Uterus (tissue), 4 donors: ENCODE measurements around the gene NT5M. TPM values are rescaled to one million over a fixed set of nuclear protein-coding genes. Genes with fewer than 3 reads are reported as not detected.

Experiments
- DNase-seq, 2 donors: peaks; one replicate each; pipeline ENCODE4 v3.0.0-alpha.2; 2019 to 2020
- H3K27ac ChIP-seq, 2 donors: fragments of 200-600 bp; sonication (generic); 1 replicate in 1 of 2; 2 replicates in 1 of 2; pipeline ENCODE4 v1.5.1; 2016 to 2018
- H3K27me3 ChIP-seq, 2 donors: fragments of 200-600 bp; sonication (generic); one replicate each; pipeline ENCODE4 v1.5.1; 2018 to 2019; ENCODE audit warnings: control low read depth in 1 of 2
- H3K36me3 ChIP-seq, 2 donors: fragments of 200-600 bp; sonication (generic); one replicate each; pipeline ENCODE4 v1.5.1; 2019; ENCODE audit warnings: control low read depth in 1 of 2
- H3K4me1 ChIP-seq, 2 donors: fragments of 200-600 bp; sonication (generic); one replicate each; pipeline ENCODE4 v1.5.1; 2018 to 2019; ENCODE audit warnings: control low read depth in 1 of 2
- H3K4me3 ChIP-seq, 2 donors: fragments of 200-600 bp; sonication (generic); 1 replicate in 1 of 2; 2 replicates in 1 of 2; pipeline ENCODE4 v1.5.1; 2018 to 2019; ENCODE audit warnings: mild to moderate bottlenecking in 1 of 2
- H3K9me3 ChIP-seq, 2 donors: fragments of 200-600 bp; sonication (generic); one replicate each; pipeline ENCODE4 v1.5.1; 2019; ENCODE audit warnings: control low read depth in 1 of 2
- CTCF ChIP-seq, 4 experiments: fragments of 200-600 bp in 2 of 4; fragments of 450-650 bp in 2 of 4; sonication (generic) in 2 of 4; IDR thresholded peaks; one replicate each; pipeline ENCODE4 v1.5.1; 2016 to 2019; ENCODE audit warnings: antibody characterized with exemption in 4 of 4, mild to moderate bottlenecking in 2 of 4, moderate library complexity in 1 of 4
- POLR2A ChIP-seq, 2 donors: fragments of 450-650 bp; IDR thresholded peaks; one replicate each; pipeline ENCODE4 v1.6.1; 2016; ENCODE audit warnings: antibody characterized with exemption in 2 of 2, mild to moderate bottlenecking in 1 of 2, moderate library complexity in 1 of 2
- intact Hi-C: fragments of 100-400 bp; cut with DNase I; formaldehyde crosslinking; loops from one replicate; pipeline ENCODE4 v1.15.1; 2023; ENCODE audit warnings: low total_unique reads
- total RNA-seq, 4 donors: library from RNA; depleted of rRNA in 3 of 4; stranded (reverse); fragments of >200 nt in 3 of 4; gene quantifications; one replicate each; pipeline versions ENCODE4 v1.1.0 to v1.2.4, GENCODE V29; 2014 to 2023
- donor health status: DM: yes; HTN: yes; CAD: no.

Gene NT5M
- total RNA-seq, 4 donors from 2014 or later: 0.26 to 7.8 (median 2.8) TPM

- no peaks in the 10 kb centered on the region for H3K27me3 ChIP-seq
- intact Hi-C loops: no loop called here
- peak in 1 of 2 donors; percentile 22 for DNase-seq
- peak overlapping the region; percentile 67 to 69 for H3K27ac ChIP-seq
- TF ChIP-seq CTCF (IDR thresholded peaks at IDR 0.05): no peak
- TF ChIP-seq POLR2A (IDR thresholded peaks at IDR 0.05): no peak
- H3K36me3 ChIP-seq: no peaks in the 10 kb centered on the region
- no peaks in the 10 kb centered on the region for H3K9me3 ChIP-seq
- H3K4me3 ChIP-seq: peak overlapping the region; percentile 32 to 70
- H3K4me1 ChIP-seq: no peaks in the 10 kb centered on the region
These were observed 796 bp downstream of the NT5M start for GRCh38 chr17:17303847-17304490.

- no peaks in the 10 kb centered on the region for H3K9me3 ChIP-seq
- no peak overlapping the region for H3K4me3 ChIP-seq
- no peak overlapping the region for H3K27ac ChIP-seq
- no peaks in the 10 kb centered on the region for H3K4me1 ChIP-seq
- intact Hi-C loops: no loop called here
- TF ChIP-seq POLR2A (IDR thresholded peaks at IDR 0.05) (no peak), CTCF (IDR thresholded peaks at IDR 0.05) (no peak)
- no peaks in the 10 kb centered on the region for H3K36me3 ChIP-seq
- DNase-seq: no peak
- H3K27me3 ChIP-seq: no peaks in the 10 kb centered on the region
These were observed 1.4 kb downstream of the NT5M start for GRCh38 chr17:17304521-17304985.

- Histone ChIP-seq H3K9me3 (no peaks in the 10 kb centered on the region), H3K27me3 (no peaks in the 10 kb centered on the region), H3K36me3 (no peaks in the 10 kb centered on the region), H3K27ac (no peak overlapping the region), H3K4me3 (no peak overlapping the region), H3K4me1 (no peaks in the 10 kb centered on the region)
- no peak for DNase-seq
- intact Hi-C loops: no loop called here
- TF ChIP-seq CTCF (IDR thresholded peaks at IDR 0.05): no peak
- no peak for TF ChIP-seq POLR2A (IDR thresholded peaks at IDR 0.05)
These were observed 2.2 kb downstream of the NT5M start for GRCh38 chr17:17305281-17305801.

GRCh38 chr17:17309356-17309755 lies 6.2 kb downstream of the NT5M start:
- no peak for DNase-seq
- Histone ChIP-seq H3K36me3 (no peaks in the 10 kb centered on the region), H3K4me1 (no peaks in the 10 kb centered on the region), H3K27me3 (no peaks in the 10 kb centered on the region), H3K4me3 (no peak overlapping the region), H3K27ac (no peak overlapping the region), H3K9me3 (no peaks in the 10 kb centered on the region)
- intact Hi-C loops: no loop called here
- TF ChIP-seq POLR2A (IDR thresholded peaks at IDR 0.05) (no peak), CTCF (IDR thresholded peaks at IDR 0.05) (no peak)

- no peaks in the 10 kb centered on the region for H3K9me3 ChIP-seq
- no peak for DNase-seq
- no peaks in the 10 kb centered on the region for H3K4me1 ChIP-seq
- no peak overlapping the region for H3K4me3 ChIP-seq
- no peak overlapping the region for H3K27ac ChIP-seq
- H3K27me3 ChIP-seq: no peaks in the 10 kb centered on the region
- TF ChIP-seq CTCF (IDR thresholded peaks at IDR 0.05) (peak in 3 of 4 experiments; percentile 17 to 22 (median 20)), POLR2A (IDR thresholded peaks at IDR 0.05) (no peak)
- H3K36me3 ChIP-seq: no peaks in the 10 kb centered on the region
- intact Hi-C loops: no loop called here
These were observed 10.3 kb downstream of the NT5M start for GRCh38 chr17:17313350-17313991.
